IMR-90 (cell line): ENCODE results near the gene ZC3H12D.

Experiments
- CHD1 ChIP-seq: IDR thresholded peaks from 2 replicates; pipeline ENCODE4 v1.6.1; 2012; ENCODE audit warnings: low read depth, low read length, improper control_type of control experiment
- ELK1 ChIP-seq: fragments of 150-350 bp; IDR thresholded peaks from 2 replicates; pipeline ENCODE4 v1.6.1; 2016; ENCODE audit warnings: low read depth, mild to moderate bottlenecking, low read length, moderate library complexity, borderline replicate concordance
- FOS ChIP-seq: fragments of 150-350 bp; IDR thresholded peaks from 2 replicates; pipeline ENCODE4 v1.6.1; 2016; ENCODE audit warnings: low read depth, low read length
- MAFK ChIP-seq: IDR thresholded peaks from 2 replicates; pipeline ENCODE4 v1.6.1; 2012; ENCODE audit warnings: low read depth, low read length, improper control_type of control experiment
- MAZ ChIP-seq: IDR thresholded peaks from 2 replicates; pipeline ENCODE4 v1.6.1; 2012; ENCODE audit warnings: low read depth, mild to moderate bottlenecking, low read length, improper control_type of control experiment, moderate library complexity, borderline replicate concordance
- MXI1 ChIP-seq: IDR thresholded peaks from 2 replicates; pipeline ENCODE4 v1.6.1; 2012; ENCODE audit warnings: low read depth, mild to moderate bottlenecking, low read length, moderate library complexity, borderline replicate concordance
- NFE2L2 ChIP-seq: fragments of 150-350 bp; IDR thresholded peaks from 2 replicates; pipeline ENCODE4 v1.6.1; 2016; ENCODE audit warnings: low read depth, mild to moderate bottlenecking, low read length
- POLR2A ChIP-seq: IDR thresholded peaks from 2 replicates; pipeline ENCODE4 v1.6.1; 2012; ENCODE audit warnings: mild to moderate bottlenecking, low read depth, low read length
- RCOR1 ChIP-seq: IDR thresholded peaks from 2 replicates; pipeline ENCODE4 v1.6.1; 2012; ENCODE audit warnings: mild to moderate bottlenecking, low read length, improper control_type of control experiment; ENCODE audit not compliant: insufficient replicate concordance
- RFX5 ChIP-seq: IDR thresholded peaks from 2 replicates; pipeline ENCODE4 v1.8.0; 2012; ENCODE audit warnings: low read depth, mild to moderate bottlenecking, low read length, moderate library complexity
- TF ChIP-seq, protein P1 (sequence below): conservative IDR thresholded peaks from 2 replicates; pipeline ENCODE4 v1.5.1; 2012; ENCODE audit warnings: mild to moderate bottlenecking, low read depth, low read length, improper control_type of control experiment
- TF ChIP-seq, protein P2 (sequence below): fragments of 150-350 bp; IDR thresholded peaks from 2 replicates; pipeline ENCODE4 v1.6.1; 2017; ENCODE audit warnings: mild to moderate bottlenecking, antibody characterized with exemption, low read length, low read depth

DNA sequence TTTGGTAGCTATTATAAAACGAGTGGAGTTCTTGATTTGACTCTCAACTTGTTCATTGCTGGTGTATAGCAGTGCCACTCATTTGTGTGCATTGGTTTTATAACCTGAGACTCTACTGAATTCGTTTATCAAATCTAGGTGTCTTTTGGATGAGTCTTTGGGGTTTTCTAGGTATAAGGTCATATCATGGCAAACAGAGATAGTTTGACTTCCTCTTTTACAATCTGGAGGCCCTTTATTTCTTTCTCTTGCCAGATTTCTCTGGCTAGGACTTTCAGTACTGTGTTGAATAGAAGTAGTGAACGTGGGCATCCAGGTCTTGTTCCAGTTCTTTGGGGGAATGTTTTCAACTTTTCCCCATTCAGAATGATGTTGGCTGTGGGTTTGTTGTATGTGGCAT, 46.0 kb downstream of the ZC3H12D start:
- TF ChIP-seq, protein P1, sequence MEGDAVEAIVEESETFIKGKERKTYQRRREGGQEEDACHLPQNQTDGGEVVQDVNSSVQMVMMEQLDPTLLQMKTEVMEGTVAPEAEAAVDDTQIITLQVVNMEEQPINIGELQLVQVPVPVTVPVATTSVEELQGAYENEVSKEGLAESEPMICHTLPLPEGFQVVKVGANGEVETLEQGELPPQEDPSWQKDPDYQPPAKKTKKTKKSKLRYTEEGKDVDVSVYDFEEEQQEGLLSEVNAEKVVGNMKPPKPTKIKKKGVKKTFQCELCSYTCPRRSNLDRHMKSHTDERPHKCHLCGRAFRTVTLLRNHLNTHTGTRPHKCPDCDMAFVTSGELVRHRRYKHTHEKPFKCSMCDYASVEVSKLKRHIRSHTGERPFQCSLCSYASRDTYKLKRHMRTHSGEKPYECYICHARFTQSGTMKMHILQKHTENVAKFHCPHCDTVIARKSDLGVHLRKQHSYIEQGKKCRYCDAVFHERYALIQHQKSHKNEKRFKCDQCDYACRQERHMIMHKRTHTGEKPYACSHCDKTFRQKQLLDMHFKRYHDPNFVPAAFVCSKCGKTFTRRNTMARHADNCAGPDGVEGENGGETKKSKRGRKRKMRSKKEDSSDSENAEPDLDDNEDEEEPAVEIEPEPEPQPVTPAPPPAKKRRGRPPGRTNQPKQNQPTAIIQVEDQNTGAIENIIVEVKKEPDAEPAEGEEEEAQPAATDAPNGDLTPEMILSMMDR = no peak
- TF ChIP-seq POLR2A (no peak), RFX5 (no peak), RCOR1 (no peak), MAFK (no peak), CHD1 (no peak), FOS (no peak), NFE2L2 (no peak), ELK1 (no peak), MAZ (no peak), MXI1 (no peak)
- TF ChIP-seq, protein P2, sequence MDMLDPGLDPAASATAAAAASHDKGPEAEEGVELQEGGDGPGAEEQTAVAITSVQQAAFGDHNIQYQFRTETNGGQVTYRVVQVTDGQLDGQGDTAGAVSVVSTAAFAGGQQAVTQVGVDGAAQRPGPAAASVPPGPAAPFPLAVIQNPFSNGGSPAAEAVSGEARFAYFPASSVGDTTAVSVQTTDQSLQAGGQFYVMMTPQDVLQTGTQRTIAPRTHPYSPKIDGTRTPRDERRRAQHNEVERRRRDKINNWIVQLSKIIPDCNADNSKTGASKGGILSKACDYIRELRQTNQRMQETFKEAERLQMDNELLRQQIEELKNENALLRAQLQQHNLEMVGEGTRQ = no peak
